HG03342 (cell line): ENCODE measurements around the gene DHRS11.

ENCODE experiments used
- ATAC-seq: cut with Tn5 transposase; IDR thresholded peaks from one replicate; pipeline ENCODE4 v1.9.1; 2021; ENCODE audit warnings: mild to moderate bottlenecking, moderate library complexity; ENCODE audit not compliant: unreplicated experiment

The DHRS11 gene

DNA sequence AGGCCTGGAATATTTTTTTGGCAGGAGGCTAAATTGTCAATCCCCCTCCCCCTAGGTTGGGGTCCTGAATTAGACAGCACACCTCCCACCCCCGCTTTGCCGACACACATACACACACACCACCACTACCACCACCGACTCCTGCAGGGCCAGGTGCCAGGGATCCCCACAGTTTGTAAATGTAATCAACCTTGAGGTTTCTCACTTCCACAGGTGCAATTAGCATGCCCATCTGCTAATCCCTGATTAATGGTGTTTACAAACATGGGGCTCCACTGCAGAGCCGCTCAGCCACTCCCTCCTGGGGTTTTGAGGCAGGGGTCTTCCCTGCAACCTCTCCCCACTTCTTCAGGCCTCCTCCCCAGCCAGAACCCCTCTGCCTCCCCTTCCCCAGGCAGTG, 21.5 kb downstream of the DHRS11 start:
- no peak for ATAC-seq

DNA sequence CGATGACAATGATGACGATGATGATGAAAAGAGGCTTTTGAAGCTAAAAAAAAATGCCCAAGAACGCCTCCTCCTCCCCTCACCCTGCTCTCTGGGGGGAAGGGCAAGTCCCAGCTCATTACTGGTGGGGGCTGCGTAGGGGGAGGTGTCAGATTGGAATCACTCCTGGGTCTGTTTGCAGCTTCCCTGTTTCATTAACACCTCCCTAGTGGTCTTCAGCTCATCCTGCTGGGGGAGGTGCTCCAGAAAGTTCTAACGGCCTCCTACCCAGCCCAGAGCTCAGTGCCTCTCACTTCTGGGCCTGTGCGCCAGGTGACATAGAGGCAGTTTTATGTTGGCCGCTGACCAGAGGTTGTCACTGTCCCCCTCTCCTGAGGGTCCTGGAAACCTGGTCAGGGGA, 22.4 kb downstream of the DHRS11 start:
- ATAC-seq = no peak

DNA sequence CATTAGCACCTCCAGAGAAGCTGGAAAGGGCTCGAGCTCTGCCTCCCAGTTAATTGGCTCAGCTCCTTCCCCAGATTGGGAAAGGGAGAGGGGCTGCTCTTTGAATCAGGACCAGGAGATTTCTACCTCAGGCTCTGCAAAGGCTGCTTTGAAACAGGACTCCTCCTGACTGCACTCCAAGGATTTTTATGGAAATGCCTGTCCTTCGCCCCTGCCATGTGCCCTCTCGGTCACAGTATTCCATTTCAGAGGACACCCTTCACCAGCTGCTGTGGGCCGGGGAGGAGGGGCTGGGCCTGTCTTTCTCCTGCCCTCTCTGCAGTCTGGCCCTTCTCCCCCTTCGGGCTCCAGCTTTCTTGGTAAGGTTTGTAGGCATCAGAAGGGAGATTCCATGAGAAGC, 23.3 kb downstream of the DHRS11 start:
- ATAC-seq = no peak

DNA sequence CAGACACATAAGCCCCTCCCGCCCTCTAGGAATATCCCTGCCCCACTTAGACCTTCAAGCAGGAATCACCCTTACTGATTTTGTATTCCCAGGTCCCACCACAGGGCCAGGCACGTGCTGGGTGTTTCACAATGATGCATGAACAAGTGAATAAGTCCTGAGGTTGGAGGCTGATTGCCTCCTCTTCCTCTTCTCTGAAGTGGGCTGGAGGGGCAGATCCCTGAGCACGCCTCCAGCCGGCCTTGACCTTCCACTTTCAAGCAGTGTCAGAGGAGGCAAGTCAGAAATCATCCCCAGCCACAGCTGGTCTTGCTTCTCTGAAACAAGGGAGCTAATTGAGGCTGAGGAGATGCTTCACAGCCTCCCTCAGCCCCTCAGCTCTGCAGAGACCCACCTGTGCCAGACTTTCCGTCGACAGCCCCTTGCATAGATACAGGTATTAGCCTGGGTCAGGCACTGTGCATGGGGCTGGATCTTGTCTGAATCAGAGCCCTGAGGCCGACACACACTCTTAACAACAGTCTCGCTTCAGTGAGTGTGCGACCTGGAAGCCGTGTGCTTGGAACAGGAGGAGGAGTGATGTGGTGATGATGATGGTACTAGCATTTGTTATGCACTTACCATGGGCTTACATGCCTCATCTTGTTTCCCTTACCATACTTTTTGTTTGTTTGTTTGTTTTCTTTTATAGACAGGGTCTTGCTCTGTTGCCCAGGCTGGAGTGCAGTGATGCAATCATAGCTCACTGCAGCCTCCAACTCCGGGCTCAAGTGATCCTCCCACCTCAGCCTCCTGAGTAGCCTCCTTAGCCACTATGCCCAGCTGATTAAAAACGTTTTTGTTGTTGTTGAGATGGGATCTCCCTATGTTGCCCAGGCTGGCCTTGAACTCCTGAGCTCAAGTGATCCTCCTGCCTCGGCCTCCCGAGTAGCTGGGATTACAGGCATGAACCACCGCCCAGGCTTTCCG, 24.7 kb downstream of the DHRS11 start:
- no peak for ATAC-seq

DNA sequence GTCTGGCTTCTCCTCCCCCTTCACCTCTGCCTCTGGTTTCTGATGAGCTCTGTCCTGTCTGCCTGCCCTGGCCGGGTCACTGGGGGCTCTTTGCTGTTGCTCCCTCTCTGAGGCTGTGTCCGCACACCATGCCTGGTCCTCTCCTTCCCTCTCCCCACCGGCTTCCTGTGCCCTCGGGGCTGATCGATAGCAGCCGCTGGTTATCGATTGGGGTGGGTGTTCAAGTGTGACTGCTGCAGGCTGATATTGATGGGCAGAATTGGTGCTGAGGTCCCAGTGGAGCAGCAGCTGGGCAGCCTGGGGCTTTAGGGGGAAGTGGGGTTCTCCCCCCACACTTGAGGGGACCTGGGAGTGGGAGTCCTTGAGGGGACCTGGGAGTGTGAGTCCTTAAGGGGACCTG, 26.1 kb downstream of the DHRS11 start:
- ATAC-seq = no peak

DNA sequence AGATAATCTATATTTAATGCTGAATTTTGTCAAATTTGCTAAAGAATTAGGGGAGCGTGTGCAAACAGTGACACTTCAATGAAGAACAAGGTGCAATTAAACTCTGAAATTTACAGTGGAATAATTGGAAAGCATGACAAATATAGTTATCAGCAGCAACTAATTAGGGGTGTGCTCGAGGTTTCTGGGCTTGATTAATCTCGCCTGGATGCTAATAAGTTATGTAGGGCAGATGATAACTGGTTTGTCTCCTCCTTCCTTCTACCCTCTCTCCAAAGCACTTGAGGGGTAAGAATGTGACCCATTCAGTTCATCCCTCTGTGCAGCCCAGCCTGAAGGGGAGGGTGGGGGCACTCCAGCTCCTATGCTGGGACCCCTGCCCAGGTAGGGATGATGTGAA, 31.6 kb downstream of the DHRS11 start:
- ATAC-seq = no peak

DNA sequence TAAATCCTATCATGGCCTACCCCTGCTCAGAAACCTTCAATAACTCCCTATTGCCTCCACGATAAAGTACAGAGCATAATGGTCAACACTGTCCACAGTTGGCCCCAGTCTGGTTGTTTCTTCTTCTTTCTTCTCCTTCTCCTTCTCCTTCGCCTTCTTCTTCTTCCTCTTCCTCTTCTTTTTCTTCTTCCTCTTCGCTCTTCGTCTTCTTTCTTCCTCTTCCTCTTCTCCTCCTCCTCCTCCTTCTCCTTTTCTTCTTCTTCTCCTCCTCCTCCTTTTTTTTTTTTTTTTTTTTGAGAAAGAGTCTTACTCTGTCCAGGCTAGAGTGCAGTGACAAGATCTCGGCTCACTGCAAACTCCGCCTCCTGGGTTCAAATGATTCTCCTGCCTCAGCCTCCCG, 33.5 kb downstream of the DHRS11 start:
- no peak for ATAC-seq

DNA sequence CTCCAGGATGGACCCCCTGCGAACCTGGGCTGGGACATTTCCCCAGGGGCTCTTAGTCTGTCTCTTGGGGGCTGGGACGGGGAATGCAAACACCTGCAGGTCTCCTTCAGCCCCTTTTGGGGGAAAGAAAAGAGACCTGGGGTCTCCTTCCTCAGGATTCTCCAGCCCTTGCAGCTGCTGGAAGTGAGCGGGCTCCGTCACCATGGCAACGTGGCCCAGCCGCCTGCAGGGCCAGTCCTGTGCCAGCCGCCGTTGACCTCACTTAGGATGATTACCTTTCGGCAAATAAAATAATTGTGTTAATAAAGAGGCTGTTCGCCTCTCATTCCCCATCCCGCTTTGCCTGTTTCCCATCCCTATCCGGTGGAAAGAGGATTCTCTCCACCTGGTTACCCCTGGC, 35.4 kb downstream of the DHRS11 start:
- ATAC-seq = no peak

DNA sequence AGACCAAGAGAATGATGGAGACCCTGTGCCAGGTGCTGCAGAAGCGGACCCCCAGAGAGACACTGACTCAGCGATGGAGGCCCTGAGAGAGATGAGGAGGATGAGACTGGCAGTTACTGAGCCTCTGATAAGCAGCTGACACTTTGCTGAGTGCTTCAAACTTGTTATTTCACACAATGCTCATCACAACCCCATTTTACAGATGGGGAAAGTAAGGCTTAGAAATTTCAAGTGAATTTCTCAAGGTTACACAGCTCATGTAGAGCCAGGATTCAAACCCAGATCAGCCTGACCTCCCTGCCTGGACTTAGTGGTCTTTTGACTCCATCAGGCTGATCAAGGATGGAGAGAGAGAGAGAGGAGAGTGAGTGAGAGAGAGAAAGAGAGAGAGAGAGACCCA, 36.9 kb downstream of the DHRS11 start:
- no peak for ATAC-seq

DNA sequence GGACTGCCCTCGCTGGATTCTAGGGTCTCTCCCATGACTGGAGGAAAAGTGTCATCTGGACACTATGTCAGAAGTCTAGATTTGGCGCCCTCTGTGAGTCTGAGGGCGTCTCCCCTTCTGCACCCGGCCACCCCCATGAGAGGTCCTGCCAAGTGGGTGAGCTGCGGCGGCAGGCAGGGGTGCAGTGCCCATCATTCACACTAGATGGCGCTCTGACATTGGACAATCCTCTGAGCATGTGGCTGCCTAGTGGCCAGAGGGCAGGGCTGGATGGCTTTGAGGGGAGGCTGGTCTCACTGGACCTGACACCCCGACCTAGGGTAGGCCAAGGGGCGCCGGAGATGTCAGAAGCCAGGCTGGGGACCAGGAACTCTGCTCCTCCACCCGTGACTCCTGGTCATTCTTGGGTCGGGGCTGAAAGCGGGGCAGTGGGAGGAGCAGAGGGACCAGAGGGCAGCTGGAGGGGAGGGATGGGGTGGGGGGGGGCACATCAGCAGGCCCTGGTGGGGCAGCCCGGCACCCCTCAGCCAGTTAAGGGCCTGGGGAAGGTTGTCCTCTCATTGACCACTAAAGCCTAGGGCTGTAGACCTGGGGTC, 37.7 kb downstream of the DHRS11 start:
- ATAC-seq = no peak

DNA sequence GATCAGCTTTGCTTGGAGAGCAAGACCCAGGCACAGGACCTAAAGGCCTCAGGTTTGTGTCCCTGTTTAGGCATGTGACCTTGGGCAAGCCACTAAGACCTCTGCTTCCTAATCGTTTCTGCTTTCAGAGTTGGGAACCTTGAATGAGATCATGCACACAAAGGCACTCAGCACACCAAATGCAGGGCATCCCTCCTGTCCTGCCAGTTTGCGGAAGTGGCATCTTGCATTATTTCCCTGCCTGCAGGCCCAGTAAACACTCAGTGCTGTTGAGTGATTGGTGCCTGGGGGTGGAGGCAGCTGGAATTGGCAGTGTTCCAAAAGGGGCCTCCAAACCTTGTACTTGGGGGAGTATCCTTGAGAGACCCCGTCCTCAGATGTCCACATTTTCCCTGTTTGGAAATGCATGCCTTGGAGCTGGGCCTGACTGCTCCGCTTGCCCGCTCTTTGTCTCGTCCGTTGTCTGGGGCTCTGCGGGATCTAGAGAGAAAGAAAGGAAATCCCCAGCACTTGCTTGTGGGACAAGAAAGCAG, 38.4 kb downstream of the DHRS11 start:
- no peak for ATAC-seq

DNA sequence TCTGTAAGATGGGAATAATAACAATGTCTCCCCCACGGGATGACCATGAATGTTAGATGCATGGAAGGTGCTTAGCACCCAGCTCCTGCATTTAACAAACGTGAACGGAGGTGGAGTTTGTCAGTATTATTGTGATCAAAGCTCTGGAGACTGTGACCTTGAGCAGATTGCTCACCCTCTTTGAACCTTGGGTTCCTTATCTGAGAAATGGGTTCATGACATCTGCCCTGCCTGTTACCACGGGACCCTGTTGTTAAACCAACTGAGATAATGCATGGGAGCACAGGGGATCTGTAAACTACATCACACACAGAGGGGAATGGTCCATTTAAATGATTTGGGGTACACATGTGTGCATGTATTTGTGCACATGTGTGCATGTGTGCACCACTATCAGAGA, 39.3 kb downstream of the DHRS11 start:
- ATAC-seq = no peak

DNA sequence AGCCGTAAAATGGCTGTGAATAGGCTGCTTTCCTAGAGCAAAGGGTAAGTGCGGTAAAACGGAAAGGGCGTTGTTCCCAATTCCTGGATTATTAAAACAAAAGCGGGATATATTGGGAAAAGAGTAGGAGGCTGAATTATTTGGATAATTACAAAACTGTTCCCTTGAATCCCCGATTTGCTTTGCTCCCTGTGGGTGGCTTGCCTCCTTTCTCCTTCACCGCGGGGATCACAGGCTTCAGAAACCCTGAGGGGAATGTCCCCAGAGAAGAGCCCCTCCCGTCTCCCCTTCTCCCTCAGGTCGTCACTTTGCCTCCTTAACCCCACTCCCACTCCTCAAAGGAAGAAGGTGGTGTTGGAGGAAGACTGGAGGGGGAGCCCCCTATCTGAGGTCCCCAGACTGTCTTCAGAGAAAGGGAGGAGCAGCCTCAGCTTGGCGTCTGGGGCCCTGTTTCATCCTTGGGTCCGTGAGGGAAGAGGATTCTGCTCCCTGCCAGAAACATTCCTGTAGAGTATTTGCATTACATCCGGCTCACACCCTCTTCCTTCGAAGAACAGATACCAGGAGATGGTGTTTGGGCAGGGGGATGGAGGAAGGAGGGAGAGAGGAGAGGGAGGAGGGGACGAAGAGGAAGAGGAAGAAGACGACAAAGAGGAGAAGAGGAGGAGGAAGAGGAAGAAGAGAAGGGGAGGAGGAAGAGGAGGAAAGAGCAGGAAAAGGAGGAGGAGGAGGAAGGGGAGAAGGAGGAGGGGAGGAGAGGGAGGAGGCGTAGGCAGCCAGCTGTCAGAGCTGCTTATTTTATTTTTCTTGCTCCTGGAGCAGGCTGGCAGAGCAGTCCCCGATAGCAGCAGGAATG, 41.5 kb downstream of the DHRS11 start:
- no peak for ATAC-seq

DNA sequence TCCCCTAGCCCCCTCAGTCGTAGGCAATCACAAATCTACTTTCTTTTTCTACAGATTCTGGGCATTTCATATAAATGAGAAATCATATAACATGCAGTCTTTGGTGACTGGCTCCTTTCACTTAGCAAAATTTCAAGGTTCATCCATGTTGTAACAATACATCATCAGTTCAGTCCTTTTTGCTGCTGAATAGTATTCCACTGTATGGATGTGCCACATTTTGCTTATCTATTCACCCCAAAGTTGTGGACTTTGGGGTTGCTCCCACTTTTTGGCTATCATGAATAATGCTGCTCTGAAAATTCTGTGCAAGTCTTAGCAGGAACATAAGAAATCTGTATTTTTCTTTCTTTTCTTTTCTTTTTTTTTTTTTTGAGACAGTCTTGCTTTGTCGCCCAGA, 48.7 kb downstream of the DHRS11 start:
- no peak for ATAC-seq

DNA sequence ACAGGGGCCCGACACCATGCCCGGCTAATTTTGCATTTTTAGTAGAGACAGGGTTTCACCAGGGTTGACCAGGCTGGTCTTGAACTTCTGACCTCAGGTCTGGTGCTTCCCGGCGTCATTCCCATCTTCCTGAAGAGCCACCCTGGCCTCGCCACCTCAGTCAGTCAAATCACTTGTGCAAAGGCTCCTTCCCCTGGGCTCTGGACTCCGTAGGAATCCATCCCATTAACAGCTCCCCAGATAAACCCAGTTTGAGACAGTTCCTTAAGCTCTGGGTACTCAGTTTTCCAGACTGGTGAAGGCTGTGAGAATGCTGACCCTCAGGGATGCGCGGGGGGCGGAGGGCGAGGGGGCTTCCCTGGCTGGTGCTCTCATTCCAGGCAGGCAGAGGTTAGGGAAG, 49.2 kb downstream of the DHRS11 start:
- ATAC-seq = no peak

DNA sequence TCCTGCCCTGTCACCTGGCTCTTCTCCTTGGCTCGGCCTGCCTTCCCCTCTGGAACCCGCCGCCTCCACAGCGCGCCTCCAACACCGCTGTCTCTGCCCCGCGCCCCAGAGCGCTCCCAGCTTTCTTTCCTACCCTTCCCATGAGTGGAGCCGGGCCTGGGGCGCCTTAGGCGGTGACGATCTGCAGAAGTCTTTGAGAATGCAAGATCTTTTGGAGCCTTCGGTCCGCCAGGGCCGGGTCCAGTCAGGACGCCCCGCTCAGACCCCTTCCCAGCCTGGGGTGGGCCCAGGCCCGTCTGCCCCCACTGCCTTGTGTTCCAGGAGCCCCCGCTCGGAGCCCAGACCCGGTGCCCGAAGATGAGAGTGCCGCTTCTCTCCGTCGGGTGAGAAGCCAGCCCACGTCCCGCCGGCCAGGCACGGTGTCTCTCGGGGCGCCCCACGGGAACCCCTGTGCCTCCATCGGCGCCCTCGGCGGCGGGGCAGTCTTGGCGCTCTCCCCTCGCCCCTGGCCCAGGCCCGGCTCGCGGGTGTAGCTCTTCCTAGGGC, 49.7 kb downstream of the DHRS11 start:
- no peak for ATAC-seq

DNA sequence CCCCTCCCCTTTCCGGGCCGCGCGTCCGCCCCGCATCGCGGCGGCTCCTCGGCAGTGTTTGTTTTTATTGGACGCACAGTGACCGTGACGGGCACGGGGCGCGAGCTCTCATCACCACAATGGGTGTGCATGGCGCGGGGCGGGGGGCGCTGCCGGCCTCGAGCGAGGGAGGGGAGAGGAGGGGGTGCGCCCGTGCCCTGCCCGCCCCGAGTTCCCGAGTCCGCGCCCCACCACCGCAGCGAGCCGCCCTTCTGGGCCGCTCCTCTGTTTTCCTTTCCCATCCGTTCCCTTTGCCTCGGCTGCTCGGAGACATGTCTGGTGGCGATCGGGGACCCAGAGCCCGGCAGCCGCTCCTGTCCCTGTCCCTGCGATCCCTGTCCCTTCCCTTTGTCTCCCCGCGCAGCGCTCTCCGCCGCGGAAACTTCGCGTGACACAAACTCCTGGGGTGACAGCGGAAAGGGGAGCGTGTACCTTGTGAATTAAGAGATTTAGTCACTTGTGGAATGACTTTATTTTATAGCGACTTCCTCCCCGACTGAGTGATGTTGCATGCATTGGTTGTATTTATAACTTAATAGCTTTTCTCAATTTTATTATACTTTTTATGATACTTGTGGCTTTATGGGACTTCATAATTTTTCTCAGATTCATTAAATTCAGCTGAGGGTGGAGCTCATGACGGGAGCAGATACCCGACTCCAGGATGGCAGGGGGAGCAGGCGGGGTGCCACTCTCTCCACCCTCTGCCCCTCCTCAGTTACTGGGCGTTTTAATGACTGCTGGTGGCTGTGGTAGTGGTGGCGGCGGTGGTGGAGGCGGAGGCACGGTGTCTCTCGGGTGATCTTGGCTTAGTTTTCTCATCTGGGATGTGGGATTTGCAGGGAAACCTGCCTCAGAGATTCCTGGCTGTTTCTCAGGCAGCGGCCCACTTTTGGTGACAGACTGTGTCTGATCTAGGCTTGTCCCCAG, 50.5 kb downstream of the DHRS11 start:
- no peak for ATAC-seq

DNA sequence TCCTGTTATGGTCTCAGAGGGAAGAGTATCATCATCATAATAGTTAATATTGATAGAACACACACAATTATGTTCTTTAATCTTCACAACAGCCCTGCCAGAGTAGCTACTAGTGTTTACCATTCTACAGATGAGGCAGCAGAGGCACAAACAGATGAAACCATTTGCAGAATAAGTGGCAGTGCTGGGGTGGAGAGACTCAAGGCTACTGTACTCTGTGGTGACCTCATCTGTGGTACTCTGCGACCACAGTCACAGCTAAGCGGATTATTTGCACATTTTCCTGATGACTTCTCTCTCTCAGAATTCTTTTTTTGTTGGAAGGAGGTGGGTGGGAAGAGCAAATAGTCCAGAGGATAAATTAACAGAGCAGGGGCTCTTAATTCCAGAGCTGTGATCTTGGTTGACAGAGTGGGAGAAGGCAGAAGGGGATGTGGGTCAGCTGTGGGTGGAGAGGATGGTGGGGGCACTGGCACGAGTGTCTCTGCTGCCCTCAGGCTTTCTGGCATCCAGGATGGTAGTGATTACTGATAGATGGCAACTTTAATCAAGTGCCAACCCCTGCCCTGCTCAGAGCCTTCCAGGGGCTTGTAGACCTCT, 51.5 kb downstream of the DHRS11 start:
- ATAC-seq = no peak

DNA sequence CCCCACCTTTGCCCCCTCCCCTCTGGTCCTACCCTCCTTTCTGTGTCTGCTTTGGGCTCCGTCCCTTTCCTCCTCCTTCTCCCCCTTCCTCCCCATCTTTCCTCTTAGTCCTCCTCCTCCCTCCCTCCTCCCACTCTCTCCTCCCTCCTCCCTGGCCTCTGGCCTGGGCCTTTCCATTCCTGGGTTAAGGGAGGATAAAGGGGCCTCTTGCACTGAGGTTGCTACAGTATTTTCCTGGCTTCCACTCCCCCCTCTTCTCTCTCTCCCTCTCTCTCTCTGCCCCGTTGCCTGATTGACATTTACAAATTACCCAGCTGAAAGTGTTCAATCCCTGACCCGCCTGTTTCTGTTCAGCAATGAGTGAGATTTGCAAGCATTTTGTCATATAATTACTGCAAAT, 53.7 kb downstream of the DHRS11 start:
- ATAC-seq = no peak
